HepG2 (cell line): Measurements from ENCODE around the gene TTC31. TPM values are rescaled to one million over a fixed set of nuclear protein-coding genes. Genes with fewer than 3 reads are reported as not detected.

Experiments
- ATM ChIP-seq: fragments of 450-650 bp; IDR thresholded peaks from 2 replicates; pipeline ENCODE4 v1.7.1; 2017; ENCODE audit warnings: mild to moderate bottlenecking, borderline replicate concordance
- HNF1B ChIP-seq: sonication (generic); formaldehyde crosslinking; IDR thresholded peaks from 2 replicates; pipeline ENCODE4 v1.5.1; 2020; ENCODE audit warnings: mild to moderate bottlenecking, moderate library complexity, missing genetic modification reagents
- KDM4B ChIP-seq: sonication (generic); formaldehyde crosslinking; IDR thresholded peaks from 2 replicates; pipeline ENCODE4 v1.4.0; 2020; ENCODE audit warnings: missing genetic modification reagents
- MBNL3 ChIP-seq: fragments of 250-450 bp; sonication (Bioruptor Pico); conservative IDR thresholded peaks from 2 replicates; pipeline ENCODE4 v1.8.0; 2022; ENCODE audit warnings: mild to moderate bottlenecking, inconsistent platforms
- PAF1 ChIP-seq: IDR thresholded peaks from 2 replicates; pipeline ENCODE4 v1.6.1; 2016; ENCODE audit warnings: missing genetic modification reagents, missing compliant biosample characterization
- PHF20 ChIP-seq: sonication (generic); formaldehyde crosslinking; IDR thresholded peaks from 2 replicates; pipeline ENCODE4 v1.5.0; 2020; ENCODE audit warnings: mild to moderate bottlenecking, missing genetic modification reagents
- SIN3B ChIP-seq: fragments of 150-350 bp; IDR thresholded peaks from 2 replicates; pipeline ENCODE4 v1.6.1; 2014; ENCODE audit warnings: low read length
- ZNF224 ChIP-seq: sonication (generic); formaldehyde crosslinking; IDR thresholded peaks from 2 replicates; pipeline ENCODE4 v1.5.0; 2020; ENCODE audit warnings: mild to moderate bottlenecking, missing genetic modification reagents
- ZNF234 ChIP-seq: sonication (generic); formaldehyde crosslinking; conservative IDR thresholded peaks from 2 replicates; pipeline ENCODE4 v1.5.1; 2020; ENCODE audit warnings: mild to moderate bottlenecking, missing genetic modification reagents
- ZNF280B ChIP-seq: sonication (generic); formaldehyde crosslinking; IDR thresholded peaks from 2 replicates; pipeline ENCODE4 v1.5.0; 2020; ENCODE audit warnings: missing genetic modification reagents, mild to moderate bottlenecking, borderline replicate concordance
- ZNF629 ChIP-seq: sonication (generic); formaldehyde crosslinking; conservative IDR thresholded peaks from 2 replicates; pipeline ENCODE4 v1.5.0; 2020; ENCODE audit warnings: missing genetic modification reagents
- ZNF709 ChIP-seq: sonication (generic); formaldehyde crosslinking; IDR thresholded peaks from 2 replicates; pipeline ENCODE4 v1.5.0; 2020; ENCODE audit warnings: mild to moderate bottlenecking, missing genetic modification reagents
- ZNF749 ChIP-seq: sonication (generic); formaldehyde crosslinking; IDR thresholded peaks from 2 replicates; pipeline ENCODE4 v1.8.0; 2022; ENCODE audit warnings: mild to moderate bottlenecking, missing genetic modification reagents, moderate library complexity, borderline replicate concordance
- polyA plus RNA-seq, 8 experiments: library from polyadenylated mRNA; depleted of rRNA in 3 of 8; stranded (reverse) in 7 of 8; unstranded in 1 of 8; fragments of >200 nt; fragmentation: Illumina TruSeq in 4 of 8; extraction: Trizol in 4 of 8; gene quantifications; 2 replicates each; pipeline versions ENCODE4 v1.2.1 to v1.2.3, GENCODE V29; 2011 to 2016; ENCODE audit warnings: low read depth in 4 of 8, missing spikeins in 1 of 8, mixed read lengths in 1 of 8; ENCODE audit not compliant: insufficient read depth in 1 of 8
- total RNA-seq, 5 experiments: library from RNA; depleted of rRNA; stranded (reverse); fragments of >200 nt; fragmentation: Illumina TruSeq; extraction: Trizol; gene quantifications; 2 replicates each; pipeline ENCODE4 v1.2.3, GENCODE V29; 2016; ENCODE audit warnings: low read depth in 1 of 5
- TF ChIP-seq, protein P1 (sequence below): sonication (generic); formaldehyde crosslinking; IDR thresholded peaks from 2 replicates; pipeline ENCODE4 v1.4.0; 2020; ENCODE audit warnings: mild to moderate bottlenecking, missing genetic modification reagents, borderline replicate concordance
- TF ChIP-seq, protein P2 (sequence below): sonication (generic); formaldehyde crosslinking; IDR thresholded peaks from 2 replicates; pipeline ENCODE4 v1.9.0; 2021; ENCODE audit warnings: missing genetic modification reagents, mild to moderate bottlenecking, borderline replicate concordance
- TF ChIP-seq, protein P3 (sequence below): sonication (generic); formaldehyde crosslinking; IDR thresholded peaks from 2 replicates; pipeline ENCODE4 v1.9.0; 2022; ENCODE audit warnings: low read depth, missing genetic modification reagents

Gene TTC31
- total and polyA plus RNA-seq, 2 of the 13 experiments (the other 11 are each of a cell fraction or from before 2014, with no cell fraction given) = 28.3 to 39.5 TPM

DNA sequence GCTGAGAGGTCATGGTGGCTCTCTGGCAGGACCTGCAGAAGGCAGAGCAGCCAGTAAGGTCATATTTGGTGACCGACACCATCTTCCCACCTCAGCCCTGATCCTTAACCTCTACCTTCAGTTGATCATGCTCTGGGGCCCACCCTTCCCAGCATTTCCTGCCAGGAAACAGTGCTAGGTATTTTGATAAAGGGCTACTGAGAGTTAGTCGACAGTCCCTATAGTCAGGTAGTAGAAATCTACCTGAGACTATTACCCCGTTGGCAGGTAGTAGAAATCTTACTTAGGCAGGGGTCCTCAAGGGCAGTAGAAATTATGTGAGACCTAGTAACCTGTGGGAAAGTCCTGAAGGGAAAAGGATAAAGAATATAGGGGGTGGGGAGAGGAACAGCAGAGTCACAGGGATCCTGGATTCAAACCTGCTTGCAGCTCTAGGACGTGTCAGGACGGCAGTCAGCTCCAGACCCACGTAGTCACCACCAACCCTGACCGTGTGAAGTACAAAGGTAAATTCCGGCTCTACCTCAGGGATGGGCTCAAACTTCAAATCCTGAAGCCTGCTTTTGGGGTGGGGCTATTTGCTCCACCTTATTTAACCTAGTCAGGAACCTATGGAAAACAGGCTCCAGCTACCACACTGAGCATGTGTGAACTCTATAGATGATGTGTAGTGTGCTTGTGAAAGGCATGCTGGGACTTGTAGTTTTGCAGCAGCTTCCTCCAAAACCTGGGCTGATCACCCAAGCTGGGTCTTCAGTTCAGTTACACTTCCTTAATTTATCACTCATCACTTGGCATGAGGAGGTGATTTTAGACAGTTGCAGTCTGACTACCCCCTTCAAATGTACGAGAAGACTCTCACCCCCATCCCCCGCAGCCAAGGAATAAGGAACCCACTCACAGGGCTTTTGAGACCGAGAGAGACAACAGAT, 43.1 kb downstream of the TTC31 start, which contains the start of gene DQX1 (continued):
- 0 out of 2 replicates have a peak, but pooled peaks have one; percentile 8 for TF ChIP-seq HNF1B
- TF ChIP-seq ZNF749 = no peak
- no peak for TF ChIP-seq SIN3B
- no peak for TF ChIP-seq MBNL3 (CRISPR knock-in tag)
- TF ChIP-seq, protein P1, sequence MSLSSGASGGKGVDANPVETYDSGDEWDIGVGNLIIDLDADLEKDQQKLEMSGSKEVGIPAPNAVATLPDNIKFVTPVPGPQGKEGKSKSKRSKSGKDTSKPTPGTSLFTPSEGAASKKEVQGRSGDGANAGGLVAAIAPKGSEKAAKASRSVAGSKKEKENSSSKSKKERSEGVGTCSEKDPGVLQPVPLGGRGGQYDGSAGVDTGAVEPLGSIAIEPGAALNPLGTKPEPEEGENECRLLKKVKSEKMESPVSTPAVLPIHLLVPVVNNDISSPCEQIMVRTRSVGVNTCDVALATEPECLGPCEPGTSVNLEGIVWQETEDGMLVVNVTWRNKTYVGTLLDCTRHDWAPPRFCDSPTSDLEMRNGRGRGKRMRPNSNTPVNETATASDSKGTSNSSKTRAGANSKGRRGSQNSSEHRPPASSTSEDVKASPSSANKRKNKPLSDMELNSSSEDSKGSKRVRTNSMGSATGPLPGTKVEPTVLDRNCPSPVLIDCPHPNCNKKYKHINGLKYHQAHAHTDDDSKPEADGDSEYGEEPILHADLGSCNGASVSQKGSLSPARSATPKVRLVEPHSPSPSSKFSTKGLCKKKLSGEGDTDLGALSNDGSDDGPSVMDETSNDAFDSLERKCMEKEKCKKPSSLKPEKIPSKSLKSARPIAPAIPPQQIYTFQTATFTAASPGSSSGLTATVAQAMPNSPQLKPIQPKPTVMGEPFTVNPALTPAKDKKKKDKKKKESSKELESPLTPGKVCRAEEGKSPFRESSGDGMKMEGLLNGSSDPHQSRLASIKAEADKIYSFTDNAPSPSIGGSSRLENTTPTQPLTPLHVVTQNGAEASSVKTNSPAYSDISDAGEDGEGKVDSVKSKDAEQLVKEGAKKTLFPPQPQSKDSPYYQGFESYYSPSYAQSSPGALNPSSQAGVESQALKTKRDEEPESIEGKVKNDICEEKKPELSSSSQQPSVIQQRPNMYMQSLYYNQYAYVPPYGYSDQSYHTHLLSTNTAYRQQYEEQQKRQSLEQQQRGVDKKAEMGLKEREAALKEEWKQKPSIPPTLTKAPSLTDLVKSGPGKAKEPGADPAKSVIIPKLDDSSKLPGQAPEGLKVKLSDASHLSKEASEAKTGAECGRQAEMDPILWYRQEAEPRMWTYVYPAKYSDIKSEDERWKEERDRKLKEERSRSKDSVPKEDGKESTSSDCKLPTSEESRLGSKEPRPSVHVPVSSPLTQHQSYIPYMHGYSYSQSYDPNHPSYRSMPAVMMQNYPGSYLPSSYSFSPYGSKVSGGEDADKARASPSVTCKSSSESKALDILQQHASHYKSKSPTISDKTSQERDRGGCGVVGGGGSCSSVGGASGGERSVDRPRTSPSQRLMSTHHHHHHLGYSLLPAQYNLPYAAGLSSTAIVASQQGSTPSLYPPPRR (CRISPR knock-in tag) = no peak; the same call in 1 of the 2 replicates
- TF ChIP-seq, protein P2, sequence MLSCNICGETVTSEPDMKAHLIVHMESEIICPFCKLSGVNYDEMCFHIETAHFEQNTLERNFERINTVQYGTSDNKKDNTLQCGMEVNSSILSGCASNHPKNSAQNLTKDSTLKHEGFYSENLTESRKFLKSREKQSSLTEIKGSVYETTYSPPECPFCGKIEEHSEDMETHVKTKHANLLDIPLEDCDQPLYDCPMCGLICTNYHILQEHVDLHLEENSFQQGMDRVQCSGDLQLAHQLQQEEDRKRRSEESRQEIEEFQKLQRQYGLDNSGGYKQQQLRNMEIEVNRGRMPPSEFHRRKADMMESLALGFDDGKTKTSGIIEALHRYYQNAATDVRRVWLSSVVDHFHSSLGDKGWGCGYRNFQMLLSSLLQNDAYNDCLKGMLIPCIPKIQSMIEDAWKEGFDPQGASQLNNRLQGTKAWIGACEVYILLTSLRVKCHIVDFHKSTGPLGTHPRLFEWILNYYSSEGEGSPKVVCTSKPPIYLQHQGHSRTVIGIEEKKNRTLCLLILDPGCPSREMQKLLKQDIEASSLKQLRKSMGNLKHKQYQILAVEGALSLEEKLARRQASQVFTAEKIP = no peak
- 0 out of 2 replicates have a peak, but pooled peaks have one; percentile 73 for TF ChIP-seq PAF1 (CRISPR knock-in tag)
- TF ChIP-seq ZNF224 (CRISPR knock-in tag) = no peak; the same call in 1 of the 2 replicates
- TF ChIP-seq ZNF234 (CRISPR knock-in tag) = no peak
- TF ChIP-seq ATM = no peak
- TF ChIP-seq KDM4B (CRISPR knock-in tag) = no peak
- 0 out of 2 replicates have a peak, but pooled peaks have one; percentile 22 for TF ChIP-seq PHF20 (CRISPR knock-in tag)
- TF ChIP-seq ZNF709 (CRISPR knock-in tag) = no peak
- no peak for TF ChIP-seq ZNF280B
- TF ChIP-seq ZNF629 (CRISPR knock-in tag) = no peak; the same call in 1 of the 2 replicates
- TF ChIP-seq, protein P3, sequence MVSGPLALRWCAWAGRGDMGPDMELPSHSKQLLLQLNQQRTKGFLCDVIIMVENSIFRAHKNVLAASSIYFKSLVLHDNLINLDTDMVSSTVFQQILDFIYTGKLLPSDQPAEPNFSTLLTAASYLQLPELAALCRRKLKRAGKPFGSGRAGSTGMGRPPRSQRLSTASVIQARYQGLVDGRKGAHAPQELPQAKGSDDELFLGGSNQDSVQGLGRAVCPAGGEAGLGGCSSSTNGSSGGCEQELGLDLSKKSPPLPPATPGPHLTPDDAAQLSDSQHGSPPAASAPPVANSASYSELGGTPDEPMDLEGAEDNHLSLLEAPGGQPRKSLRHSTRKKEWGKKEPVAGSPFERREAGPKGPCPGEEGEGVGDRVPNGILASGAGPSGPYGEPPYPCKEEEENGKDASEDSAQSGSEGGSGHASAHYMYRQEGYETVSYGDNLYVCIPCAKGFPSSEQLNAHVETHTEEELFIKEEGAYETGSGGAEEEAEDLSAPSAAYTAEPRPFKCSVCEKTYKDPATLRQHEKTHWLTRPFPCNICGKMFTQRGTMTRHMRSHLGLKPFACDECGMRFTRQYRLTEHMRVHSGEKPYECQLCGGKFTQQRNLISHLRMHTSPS (CRISPR knock-in tag) = no peak; the same call in 1 of the 2 replicates
